ENCODE data around the gene PGLYRP3. TPM values are rescaled to one million over a fixed set of nuclear protein-coding genes. Genes with fewer than 3 reads are reported as not detected.
A peak's percentile ranks its signal among the peaks of the same experiment; 100 is the strongest.
"Not testable (repeated sequence)": the region's sequence is repeated elsewhere in the genome, so short reads cannot be mapped to it uniquely, and the experiment has no call there.

The PGLYRP3 gene
- total and polyA plus RNA-seq, 2 of the 13 experiments (the other 11 are each of a cell fraction or from before 2014, with no cell fraction given): not detected

DNA sequence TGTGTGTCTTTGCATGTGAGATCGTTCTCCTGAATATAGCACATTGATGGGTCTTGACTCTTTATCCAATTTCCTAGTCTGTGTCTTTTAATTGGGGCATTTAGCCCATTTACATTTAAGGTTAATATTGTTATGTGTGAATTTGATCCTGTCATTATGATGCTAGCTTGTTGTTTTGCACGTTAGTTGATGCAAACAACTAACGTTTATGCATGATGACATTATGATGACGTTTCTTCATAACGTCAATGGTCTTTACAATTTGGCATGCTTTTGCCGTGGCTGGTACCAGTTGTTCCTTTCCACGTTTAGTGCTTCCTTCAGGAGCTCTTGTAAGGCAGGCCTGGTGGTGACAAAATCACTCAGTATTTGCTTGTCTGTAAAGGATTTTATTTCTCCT lies 5.4 kb upstream of the PGLYRP3 start:
- BruUV-seq (replicated peaks); H3K27me3 ChIP-seq (ENCODE audit: control insufficient read depth in 1 of 2, insufficient read depth in 2 of 2, low read length in 2 of 2); DNase-seq (ENCODE audit: low spot score); H3K4me2 ChIP-seq (ENCODE audit: low read depth, low read length); H4K20me1 ChIP-seq (ENCODE audit: insufficient read depth, low read length); intact Hi-C loops (cut with micrococcal nuclease; ENCODE audit: unreplicated experiment); H3K79me2 ChIP-seq (ENCODE audit: insufficient read depth, low read length); H3K9ac ChIP-seq (ENCODE audit: insufficient read depth, low read depth, low read length); CTCF ChIA-PET (ENCODE audit: low intra/inter-chr PET ratio, low total read pairs); H3K27ac ChIP-seq (ENCODE audit: extremely low read length, insufficient read depth, low read length); FAIRE-seq; POLR2A ChIA-PET; H3K4me1 ChIP-seq (ENCODE audit: insufficient read depth, low read length); H3K36me3 ChIP-seq (replicated peaks in 1 of 2; ENCODE audit: control insufficient read depth in 1 of 2, insufficient read depth in 2 of 2, low read length in 2 of 2); in situ Hi-C loops (cut with HindIII; ENCODE audit: extremely low pct_ligation_motif_present, low pct_unique_long_range_greater_than_20kb); H3K4me3 ChIP-seq (replicated peaks in 1 of 3; ENCODE audit: insufficient read depth in 1 of 3, low read depth in 2 of 3, low read length in 3 of 3); ATAC-seq; H2AFZ ChIP-seq (ENCODE audit: low read length); TF ChIP-seq CREB1 (CRISPR knock-in tag; IDR thresholded peaks at IDR 0.05): not testable (repeated sequence)
- TF ChIP-seq CREB1 (IDR thresholded peaks at IDR 0.05): peak; percentile 72
- 2% methylated on average over 7 of the region's 7 CpGs for WGBS (ENCODE audit: low lambda C conversion rate)
- peaks cover 17% of the 10 kb centered on the region for H3K9me3 ChIP-seq (ENCODE audit: low read length)

GRCh38 chr1:153316013-153316412 lies 3.3 kb upstream of the PGLYRP3 start:
- H3K27ac ChIP-seq (ENCODE audit: extremely low read length, insufficient read depth, low read length); H3K4me1 ChIP-seq (ENCODE audit: insufficient read depth, low read length); H4K20me1 ChIP-seq (ENCODE audit: insufficient read depth, low read length); H3K36me3 ChIP-seq (replicated peaks in 1 of 2; ENCODE audit: control insufficient read depth in 1 of 2, insufficient read depth in 2 of 2, low read length in 2 of 2); H3K79me2 ChIP-seq (ENCODE audit: insufficient read depth, low read length); CTCF ChIA-PET (ENCODE audit: low intra/inter-chr PET ratio, low total read pairs); H3K4me2 ChIP-seq (ENCODE audit: low read depth, low read length); H3K9me3 ChIP-seq (ENCODE audit: low read length); POLR2A ChIA-PET; in situ Hi-C loops (cut with HindIII; ENCODE audit: extremely low pct_ligation_motif_present, low pct_unique_long_range_greater_than_20kb); BruUV-seq (replicated peaks); ATAC-seq; FAIRE-seq; H3K9ac ChIP-seq (ENCODE audit: insufficient read depth, low read depth, low read length); DNase-seq (ENCODE audit: low spot score); H2AFZ ChIP-seq (ENCODE audit: low read length); intact Hi-C loops (cut with micrococcal nuclease; ENCODE audit: unreplicated experiment); H3K27me3 ChIP-seq (ENCODE audit: control insufficient read depth in 1 of 2, insufficient read depth in 2 of 2, low read length in 2 of 2); H3K4me3 ChIP-seq (replicated peaks in 1 of 3; ENCODE audit: insufficient read depth in 1 of 3, low read depth in 2 of 3, low read length in 3 of 3): not testable (repeated sequence)

GRCh38 chr1:153314388-153314787 lies 1.6 kb upstream of the PGLYRP3 start:
- DNase-seq (ENCODE audit: low spot score); intact Hi-C loops (cut with micrococcal nuclease; ENCODE audit: unreplicated experiment); H3K4me3 ChIP-seq (replicated peaks in 1 of 3; ENCODE audit: insufficient read depth in 1 of 3, low read depth in 2 of 3, low read length in 3 of 3); H3K27ac ChIP-seq (ENCODE audit: extremely low read length, insufficient read depth, low read length); H3K36me3 ChIP-seq (replicated peaks in 1 of 2; ENCODE audit: control insufficient read depth in 1 of 2, insufficient read depth in 2 of 2, low read length in 2 of 2); H3K4me2 ChIP-seq (ENCODE audit: low read depth, low read length); H3K27me3 ChIP-seq (ENCODE audit: control insufficient read depth in 1 of 2, insufficient read depth in 2 of 2, low read length in 2 of 2); in situ Hi-C loops (cut with HindIII; ENCODE audit: extremely low pct_ligation_motif_present, low pct_unique_long_range_greater_than_20kb); ATAC-seq; CTCF ChIA-PET (ENCODE audit: low intra/inter-chr PET ratio, low total read pairs); BruUV-seq (replicated peaks); H3K9me3 ChIP-seq (ENCODE audit: low read length); H2AFZ ChIP-seq (ENCODE audit: low read length); H3K9ac ChIP-seq (ENCODE audit: insufficient read depth, low read depth, low read length); POLR2A ChIA-PET; FAIRE-seq; H3K79me2 ChIP-seq (ENCODE audit: insufficient read depth, low read length); H3K4me1 ChIP-seq (ENCODE audit: insufficient read depth, low read length); H4K20me1 ChIP-seq (ENCODE audit: insufficient read depth, low read length): not testable (repeated sequence)
